GM23338 (cell line): ENCODE data around the gene TSR3.

Experiments used
- CREB1 ChIP-seq: fragments of 250-450 bp; sonication (Bioruptor Pico); IDR thresholded peaks from 2 replicates; pipeline ENCODE4 v1.5.0; 2020; ENCODE audit warnings: low read depth, mild to moderate bottlenecking, moderate library complexity
- CTCF ChIP-seq, 2 experiments: fragments of 200-600 bp in 1 of 2; sonication (generic) in 1 of 2; conservative IDR thresholded peaks; 2 replicates each; pipeline versions ENCODE4 v1.5.1 to v1.6.1; 2016 to 2017; ENCODE audit warnings: antibody characterized with exemption in 2 of 2, low read depth in 2 of 2, mild to moderate bottlenecking in 2 of 2, moderate library complexity in 1 of 2
- ETS1 ChIP-seq: IDR thresholded peaks from 2 replicates; pipeline ENCODE4 v1.6.1; 2016; ENCODE audit warnings: antibody characterized with exemption
- EZH2 ChIP-seq: fragments of 200-600 bp; sonication (generic); IDR thresholded peaks from one replicate; pipeline ENCODE4 v1.8.0; 2017; ENCODE audit warnings: antibody characterized with exemption, mild to moderate bottlenecking, low read depth; ENCODE audit not compliant: unreplicated experiment
- EZH2phosphoT487 ChIP-seq: fragments of 200-600 bp; sonication (generic); IDR thresholded peaks from one replicate; pipeline ENCODE4 v1.8.1; 2018; ENCODE audit warnings: antibody characterized with exemption; ENCODE audit not compliant: unreplicated experiment
- JUNB ChIP-seq: IDR thresholded peaks from one replicate; pipeline ENCODE4 v1.6.1; 2016; ENCODE audit warnings: antibody characterized with exemption; ENCODE audit not compliant: unreplicated experiment
- POLR2AphosphoS5 ChIP-seq: IDR thresholded peaks from 2 replicates; pipeline ENCODE4 v1.6.1; 2016; ENCODE audit warnings: antibody characterized with exemption, low read depth

- TF ChIP-seq CREB1 (CRISPR knock-in tag) (no peak), POLR2AphosphoS5 (no peak), EZH2phosphoT487 (no peak), CTCF (conservative IDR thresholded peaks at IDR 0.05; ENCODE audit: low read depth in 2 of 2) (no peak), EZH2 (no peak), JUNB (no peak), ETS1 (no peak)
Observed at GRCh38 chr16:1389762-1390161, 38.1 kb upstream of the TSR3 start.
